ENCODE measurements around the gene SHB. TPM values are rescaled to one million over a fixed set of nuclear protein-coding genes. Genes with fewer than 3 reads are reported as not detected.

The SHB gene
- total RNA-seq, 2 experiments from 2014 or later: 0.41 to 1.0 TPM

DNA sequence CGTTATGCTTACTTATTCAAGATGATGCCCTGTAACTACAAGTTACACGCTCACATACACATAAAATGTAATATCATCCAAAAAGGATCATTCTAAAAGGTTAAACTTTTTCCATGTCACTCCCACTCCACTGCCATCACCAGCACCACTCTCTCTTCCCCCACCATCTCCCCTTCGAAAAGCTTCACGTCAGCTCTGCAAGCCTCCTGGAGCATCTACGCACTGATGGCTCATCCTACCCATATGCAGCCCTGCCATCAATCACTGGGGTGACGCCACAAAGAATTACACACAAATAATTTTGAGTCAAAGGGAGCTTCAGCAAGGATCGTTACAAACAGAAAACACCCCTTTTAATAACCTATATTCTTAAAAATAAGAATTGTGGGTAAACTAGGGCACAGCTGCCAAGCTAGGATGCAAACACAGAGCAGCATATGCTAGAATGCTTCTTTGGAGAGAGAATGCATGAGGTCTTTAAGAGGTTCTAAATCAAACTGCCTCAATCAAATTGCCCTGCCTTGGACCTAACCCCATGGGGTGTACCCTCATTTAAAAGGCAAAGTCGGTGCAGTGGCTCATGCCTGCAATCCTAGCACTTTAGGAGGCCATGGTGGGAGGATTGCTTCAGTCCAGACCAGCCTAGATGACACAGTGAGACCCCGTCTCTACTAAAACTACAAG lies 56.1 kb downstream of the SHB start:
- Histone ChIP-seq H4K20me1 (ENCODE audit: insufficient read depth, low read length) (no peaks in the 10 kb centered on the region), H3K4me2 (ENCODE audit: low read length) (no peak overlapping the region), H3K9me2 (ENCODE audit: insufficient read depth, low read length) (no peaks in the 10 kb centered on the region), H3K79me2 (ENCODE audit: insufficient read depth, low read depth, low read length) (no peaks in the 10 kb centered on the region), H3K36me3 (ENCODE audit: insufficient read depth, low read length) (no peaks in the 10 kb centered on the region), H2AFZ (ENCODE audit: low read length) (no peak overlapping the region), H3K4me3 (ENCODE audit: low read depth, low read length, poor library complexity, severe bottlenecking) (no peak overlapping the region), H3K27ac (ENCODE audit: low read depth, low read length, poor library complexity, severe bottlenecking) (no peak overlapping the region), H3K4me1 (ENCODE audit: insufficient read depth, low read length, poor library complexity, severe bottlenecking) (no peaks in the 10 kb centered on the region), H3K9me3 (ENCODE audit: low read length) (no peaks in the 10 kb centered on the region)
- CTCF ChIA-PET (ENCODE audit: unreplicated experiment): no interaction called here
- POLR2A ChIA-PET: no interaction called here
- no peak for DNase-seq (ENCODE audit: low spot score)
- intact Hi-C loops (cut with micrococcal nuclease; ENCODE audit: unreplicated experiment): no loop called here
- TF ChIP-seq, protein P1, sequence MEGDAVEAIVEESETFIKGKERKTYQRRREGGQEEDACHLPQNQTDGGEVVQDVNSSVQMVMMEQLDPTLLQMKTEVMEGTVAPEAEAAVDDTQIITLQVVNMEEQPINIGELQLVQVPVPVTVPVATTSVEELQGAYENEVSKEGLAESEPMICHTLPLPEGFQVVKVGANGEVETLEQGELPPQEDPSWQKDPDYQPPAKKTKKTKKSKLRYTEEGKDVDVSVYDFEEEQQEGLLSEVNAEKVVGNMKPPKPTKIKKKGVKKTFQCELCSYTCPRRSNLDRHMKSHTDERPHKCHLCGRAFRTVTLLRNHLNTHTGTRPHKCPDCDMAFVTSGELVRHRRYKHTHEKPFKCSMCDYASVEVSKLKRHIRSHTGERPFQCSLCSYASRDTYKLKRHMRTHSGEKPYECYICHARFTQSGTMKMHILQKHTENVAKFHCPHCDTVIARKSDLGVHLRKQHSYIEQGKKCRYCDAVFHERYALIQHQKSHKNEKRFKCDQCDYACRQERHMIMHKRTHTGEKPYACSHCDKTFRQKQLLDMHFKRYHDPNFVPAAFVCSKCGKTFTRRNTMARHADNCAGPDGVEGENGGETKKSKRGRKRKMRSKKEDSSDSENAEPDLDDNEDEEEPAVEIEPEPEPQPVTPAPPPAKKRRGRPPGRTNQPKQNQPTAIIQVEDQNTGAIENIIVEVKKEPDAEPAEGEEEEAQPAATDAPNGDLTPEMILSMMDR (conservative IDR thresholded peaks at IDR 0.05; ENCODE audit: low read length): no peak
- no peak for TF ChIP-seq EZH2phosphoT487 (IDR thresholded peaks at IDR 0.05; ENCODE audit: borderline replicate concordance, low read depth, low read length)
- no TSS peak for BruUV-seq (replicated peaks)

DNA sequence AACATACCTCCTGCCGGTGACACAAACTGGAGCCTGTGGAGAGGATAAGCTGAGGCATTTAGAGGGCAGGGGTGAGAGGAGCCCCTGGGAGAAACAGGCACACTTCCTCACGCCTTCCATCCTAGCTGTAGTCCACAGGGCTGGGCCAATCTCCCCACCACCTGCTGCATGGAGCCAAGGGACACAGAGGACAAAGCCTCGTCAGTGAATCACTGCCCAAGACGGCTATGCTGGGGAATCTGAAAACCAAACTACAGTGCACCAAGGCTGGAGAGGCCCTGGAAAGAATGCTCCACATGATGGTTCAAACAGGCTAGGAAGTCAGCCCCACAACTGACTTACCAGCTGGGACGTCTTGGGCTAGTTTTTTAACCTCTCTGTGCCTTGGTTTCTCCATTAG lies 57.0 kb downstream of the SHB start:
- no TSS peak for BruUV-seq (replicated peaks)
- no peak overlapping the region for H3K27ac ChIP-seq (ENCODE audit: low read depth, low read length, poor library complexity, severe bottlenecking)

More for the DNA sequence above, 57.0 kb downstream of the SHB start:
- Histone ChIP-seq H3K36me3 (ENCODE audit: insufficient read depth, low read length) (no peaks in the 10 kb centered on the region), H4K20me1 (ENCODE audit: insufficient read depth, low read length) (no peaks in the 10 kb centered on the region), H3K4me2 (ENCODE audit: low read length) (no peak overlapping the region), H3K4me3 (ENCODE audit: low read depth, low read length, poor library complexity, severe bottlenecking) (no peak overlapping the region), H3K9me2 (ENCODE audit: insufficient read depth, low read length) (no peaks in the 10 kb centered on the region), H3K4me1 (ENCODE audit: insufficient read depth, low read length, poor library complexity, severe bottlenecking) (no peaks in the 10 kb centered on the region), H3K9me3 (ENCODE audit: low read length) (no peaks in the 10 kb centered on the region), H2AFZ (ENCODE audit: low read length) (no peak overlapping the region), H3K79me2 (ENCODE audit: insufficient read depth, low read depth, low read length) (no peaks in the 10 kb centered on the region)
- TF ChIP-seq, protein P1 (conservative IDR thresholded peaks at IDR 0.05; ENCODE audit: low read length): no peak
- no peak for TF ChIP-seq EZH2phosphoT487 (IDR thresholded peaks at IDR 0.05; ENCODE audit: borderline replicate concordance, low read depth, low read length)
- intact Hi-C loops (cut with micrococcal nuclease; ENCODE audit: unreplicated experiment): no loop called here
- CTCF ChIA-PET (ENCODE audit: unreplicated experiment): no interaction called here
- DNase-seq (ENCODE audit: low spot score): no peak
- POLR2A ChIA-PET: no interaction called here
